ENCODE measurements around the gene FGFRL1.

Gene FGFRL1

DNA sequence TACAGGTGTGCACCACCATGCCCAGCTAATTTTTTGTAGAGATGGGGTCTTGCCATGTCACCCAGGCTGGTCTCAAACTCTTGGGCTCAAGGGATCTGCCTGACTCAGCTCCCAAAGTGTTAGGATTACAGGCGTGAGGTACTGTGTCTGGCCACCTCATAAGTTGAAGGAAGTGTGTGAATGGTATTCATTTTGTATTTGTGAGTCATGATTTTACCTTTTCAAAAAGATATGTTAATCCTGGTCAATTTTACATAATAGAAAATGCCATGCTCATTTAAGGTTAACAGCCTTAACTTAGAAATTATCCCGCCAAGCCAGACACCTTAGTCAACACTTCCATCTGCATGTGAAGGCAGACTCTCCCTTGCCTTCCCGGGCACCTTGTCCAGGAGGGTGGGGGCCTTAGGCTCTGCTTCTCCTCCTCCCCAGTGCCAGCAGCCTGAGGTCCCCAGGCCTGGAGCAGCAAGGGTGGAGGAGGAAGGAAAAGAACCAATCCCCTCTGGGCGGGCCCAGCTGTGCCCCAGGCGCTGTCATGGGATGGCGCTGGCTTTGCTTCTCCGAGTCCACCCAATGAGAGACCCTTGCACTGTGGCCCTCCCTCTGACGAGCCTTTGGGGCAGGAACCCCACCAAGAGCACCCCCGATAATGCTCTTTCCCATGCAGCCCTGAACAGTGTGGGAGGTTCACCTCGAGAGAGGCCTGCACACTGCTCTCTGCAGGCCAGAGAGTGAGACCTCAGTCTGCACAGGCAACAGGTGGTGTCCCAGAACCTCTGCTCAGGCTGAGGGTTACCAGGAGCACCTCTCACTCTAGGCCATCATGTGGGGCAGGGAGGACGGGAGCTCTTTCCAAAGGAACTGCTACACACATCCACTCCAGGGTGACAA, 64.6 kb downstream of the FGFRL1 start:
- DNase-seq (ENCODE audit: low read depth) = no peak
